ENCODE measurements around the gene PEBP1. TPM values are rescaled to one million over a fixed set of nuclear protein-coding genes. Genes with fewer than 3 reads are reported as not detected.

PEBP1 gene
- total RNA-seq, 1 donor from 2014 or later = 459 TPM

DNA sequence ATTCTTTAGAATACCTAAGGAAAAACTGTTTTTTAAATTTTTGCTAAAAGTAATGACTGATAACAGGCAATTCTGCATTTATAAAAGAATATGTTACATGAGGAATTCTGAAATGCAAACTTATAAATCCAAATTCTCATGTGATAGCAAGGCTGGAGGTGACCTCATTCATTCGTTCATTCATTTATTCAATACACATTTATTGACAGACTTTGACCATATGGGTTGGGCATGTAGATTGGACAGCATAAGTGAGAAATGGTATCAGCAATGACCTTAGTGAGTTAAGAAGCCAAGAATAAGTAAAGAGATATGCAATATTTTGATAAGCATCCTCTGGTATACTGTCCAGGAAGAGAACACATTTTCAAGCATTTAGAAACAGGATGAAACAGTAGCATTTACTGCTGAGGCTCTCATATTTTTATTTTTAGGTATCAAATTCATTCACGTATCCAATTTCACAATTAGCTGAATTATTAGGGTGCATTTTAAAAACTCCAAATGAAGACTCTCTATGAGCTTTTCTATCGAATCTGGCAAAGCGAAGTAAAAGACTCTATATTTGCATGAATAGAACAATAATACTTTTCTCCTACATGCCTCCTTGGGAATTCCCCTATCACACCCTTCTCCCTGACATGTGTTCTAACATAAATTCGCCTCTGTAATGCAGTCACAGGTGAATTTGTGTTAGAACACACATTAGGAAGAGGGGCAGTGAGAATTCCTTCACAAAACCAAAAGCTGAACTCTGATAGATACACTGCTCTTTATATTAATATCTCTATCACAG is 49.9 kb downstream of the PEBP1 start:
- intact Hi-C loops (cut with DNase I) = no loop called here
- ATAC-seq (no peak), DNase-seq (ENCODE audit: missing footprints) (no peak)

- DNase-seq (ENCODE audit: missing footprints) = no peak
- ATAC-seq = no peak
- intact Hi-C loops (cut with DNase I) = no loop called here
Measured at GRCh38 chr12:118187751-118188435, 52.0 kb downstream of the PEBP1 start.

- DNase-seq (ENCODE audit: missing footprints) (peak; percentile 73), ATAC-seq (peak; percentile 80)
- intact Hi-C loops (cut with DNase I) = no loop called here
Measured at GRCh38 chr12:118188690-118189371, 52.9 kb downstream of the PEBP1 start.

- intact Hi-C loops (cut with DNase I) = no loop called here
- DNase-seq (ENCODE audit: missing footprints) (no peak), ATAC-seq (peak; percentile 68)
Measured at GRCh38 chr12:118189741-118190191, 53.8 kb downstream of the PEBP1 start.

DNA sequence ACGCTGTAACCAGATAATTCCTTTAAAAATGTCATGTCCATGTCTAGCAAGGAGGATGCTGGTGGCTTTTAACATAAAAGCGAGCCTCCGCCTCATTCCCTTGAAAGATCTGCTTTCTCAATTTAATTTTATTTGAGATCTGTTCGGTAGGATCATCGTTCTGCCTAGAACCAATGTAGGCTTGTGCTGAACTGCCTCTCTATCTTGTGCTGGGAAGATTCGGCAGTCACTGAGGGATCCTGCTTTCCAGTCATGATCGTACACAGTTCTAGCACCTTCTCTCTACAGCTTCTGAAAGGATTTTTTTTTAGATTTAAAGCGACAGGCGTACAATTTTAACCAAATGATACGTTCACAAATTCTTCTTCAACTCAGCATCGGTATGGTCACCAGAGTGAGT is 54.3 kb downstream of the PEBP1 start:
- no peak for DNase-seq (ENCODE audit: missing footprints)
- intact Hi-C loops (cut with DNase I) = no loop called here
- peak; percentile 53 for ATAC-seq

DNA sequence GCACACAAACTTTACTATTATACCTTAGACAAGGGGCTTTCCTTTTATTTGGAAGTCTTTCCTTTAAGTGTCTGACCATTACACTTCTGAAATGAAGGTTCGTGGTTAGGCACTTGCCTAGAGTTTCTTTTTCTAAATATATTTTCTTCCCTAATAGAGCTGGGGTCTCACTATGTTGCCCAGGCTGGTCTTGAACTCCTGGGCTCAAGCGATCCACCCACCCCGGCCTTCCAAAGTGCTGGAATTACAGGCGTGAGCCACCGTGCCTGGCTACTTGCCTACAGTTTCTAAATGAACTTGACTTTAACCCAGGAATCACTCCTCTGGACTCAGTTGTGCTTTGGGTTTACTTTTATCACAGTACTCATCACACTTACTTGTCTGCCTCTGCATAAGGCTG is 57.6 kb downstream of the PEBP1 start:
- DNase-seq (ENCODE audit: missing footprints) = no peak
- intact Hi-C loops (cut with DNase I) = no loop called here
- no peak for ATAC-seq

- ATAC-seq (no peak), DNase-seq (ENCODE audit: missing footprints) (no peak)
- intact Hi-C loops (cut with DNase I) = no loop called here
Measured at GRCh38 chr12:118193958-118194357, 58.0 kb downstream of the PEBP1 start.

Other genes starting within 250 kb of the PEBP1 start
- gene KSR2, start 167.1 kb upstream of the PEBP1 start, total RNA-seq = not detected
- 4.4 TPM for gene RFC5, start 119.4 kb upstream of the PEBP1 start, total RNA-seq
- 97.3 TPM for gene WSB2, start 74.9 kb upstream of the PEBP1 start, total RNA-seq
- 12.4 TPM for gene VSIG10, start 32.1 kb upstream of the PEBP1 start, total RNA-seq
- gene TAOK3, start 236.8 kb downstream of the PEBP1 start, total RNA-seq = 20.3 TPM
- 18.4 TPM for gene SUDS3, start 240.4 kb downstream of the PEBP1 start, total RNA-seq